Smooth muscle cell (in vitro differentiated cells): ENCODE data around the gene PICK1. TPM values are rescaled to one million over a fixed set of nuclear protein-coding genes. Genes with fewer than 3 reads are reported as not detected.
A peak's percentile ranks its signal among the peaks of the same experiment; 100 is the strongest.

ENCODE experiments used
- DNase-seq: peaks from one replicate; lab custom pipeline; 2025; ENCODE audit not compliant: unreplicated experiment; lab: John Stamatoyannopoulos, UW
- H2AFZ ChIP-seq: fragments of 200-600 bp; sonication (generic); 2 replicates; pipeline ENCODE4 v1.6.0; 2016; ENCODE audit warnings: antibody characterized with exemption, low read depth, mild to moderate bottlenecking
- H3F3A ChIP-seq: fragments of 200-600 bp; sonication (generic); 2 replicates; pipeline ENCODE4 v1.6.0; 2017; ENCODE audit warnings: antibody characterized with exemption, low read depth
- H3K27ac ChIP-seq: fragments of 200-600 bp; sonication (generic); 2 replicates; pipeline ENCODE4 v1.5.1; 2016; ENCODE audit warnings: low read depth, mild to moderate bottlenecking
- H3K27me3 ChIP-seq: fragments of 200-600 bp; sonication (generic); 2 replicates; pipeline ENCODE4 v1.6.1; 2016; ENCODE audit warnings: low read depth, mild to moderate bottlenecking
- H3K36me3 ChIP-seq: fragments of 200-600 bp; sonication (generic); 2 replicates; pipeline ENCODE4 v1.5.1; 2016; ENCODE audit warnings: low read depth
- H3K4me1 ChIP-seq: fragments of 200-600 bp; sonication (generic); 2 replicates; pipeline ENCODE4 v1.5.1; 2016; ENCODE audit warnings: low read depth
- H3K4me2 ChIP-seq: fragments of 200-600 bp; sonication (generic); 2 replicates; pipeline ENCODE4 v1.6.0; 2016; ENCODE audit warnings: mild to moderate bottlenecking
- H3K4me3 ChIP-seq: fragments of 200-600 bp; sonication (generic); 2 replicates; pipeline ENCODE4 v1.5.1; 2016; ENCODE audit warnings: mild to moderate bottlenecking
- H3K79me2 ChIP-seq: fragments of 200-600 bp; sonication (generic); 2 replicates; pipeline ENCODE4 v1.6.0; 2016; ENCODE audit warnings: low read depth, mild to moderate bottlenecking
- H3K9ac ChIP-seq: fragments of 200-600 bp; sonication (generic); 2 replicates; pipeline ENCODE4 v1.6.0; 2016; ENCODE audit warnings: low read depth
- H3K9me3 ChIP-seq: fragments of 200-600 bp; sonication (generic); replicated peaks from 2 replicates; pipeline ENCODE4 v1.5.1; 2016; ENCODE audit warnings: low read depth
- H4K20me1 ChIP-seq: fragments of 200-600 bp; sonication (generic); 2 replicates; pipeline ENCODE4 v1.6.0; 2016; ENCODE audit warnings: low read depth
- CTCF ChIP-seq: fragments of 200-600 bp; sonication (generic); IDR thresholded peaks from 2 replicates; pipeline ENCODE4 v1.5.1; 2017; ENCODE audit warnings: borderline replicate concordance, mild to moderate bottlenecking, antibody characterized with exemption; ENCODE audit not compliant: insufficient read depth, poor library complexity, severe bottlenecking
- WGBS: methylation state at CpG from one replicate; pipeline ENCODE4 v1.1.7; 2016; ENCODE audit warnings: low lambda C conversion rate; 5-methylcytosine and 5-hydroxymethylcytosine counted together
- polyA plus RNA-seq: library from polyadenylated mRNA; unstranded; fragments of >200 nt; fragmentation: Nextera tagmentation; extraction: Ambion mirVana; gene quantifications from 2 replicates; pipeline ENCODE4 v1.2.1, GENCODE V29; 2016
- total RNA-seq: library from RNA; depleted of rRNA; stranded (reverse); fragments of >200 nt; gene quantifications from 2 replicates; pipeline ENCODE4 v1.2.3, GENCODE V29; 2014

PICK1 gene
- total and polyA plus RNA-seq, 2 experiments from 2014 or later = 8.8 to 17.5 TPM

- H3K4me1 ChIP-seq = peaks cover 22% of the 10 kb centered on the region
- no peak for TF ChIP-seq CTCF
- H4K20me1 ChIP-seq = no peaks in the 10 kb centered on the region
- H3F3A ChIP-seq = no peaks in the 10 kb centered on the region
- peak overlapping the region; percentile 36 for H3K4me3 ChIP-seq
- DNase-seq = no peak
- peak overlapping the region; percentile 85 for H3K4me2 ChIP-seq
- H3K36me3 ChIP-seq = no peaks in the 10 kb centered on the region
- H3K9me3 ChIP-seq = no peaks in the 10 kb centered on the region
- H3K27ac ChIP-seq = no peak overlapping the region
- H3K27me3 ChIP-seq = peaks cover 4% of the 10 kb centered on the region
- H3K9ac ChIP-seq = no peak overlapping the region
- no peak overlapping the region for H2AFZ ChIP-seq
- WGBS = 68% methylated on average over 33 of the region's 52 CpGs
- H3K79me2 ChIP-seq = no peaks in the 10 kb centered on the region
Observed at GRCh38 chr22:38081941-38082828, 25.0 kb downstream of the PICK1 start.

- no peak for TF ChIP-seq CTCF
- H3K27ac ChIP-seq = no peak overlapping the region
- no peak overlapping the region for H3K9ac ChIP-seq
- DNase-seq = no peak
- no peaks in the 10 kb centered on the region for H3F3A ChIP-seq
- 89% methylated on average over 23 of the region's 24 CpGs for WGBS
- H3K79me2 ChIP-seq = no peaks in the 10 kb centered on the region
- H3K4me1 ChIP-seq = peaks cover 22% of the 10 kb centered on the region
- no peaks in the 10 kb centered on the region for H4K20me1 ChIP-seq
- H3K9me3 ChIP-seq = no peaks in the 10 kb centered on the region
- peaks cover 4% of the 10 kb centered on the region for H3K27me3 ChIP-seq
- no peak overlapping the region for H3K4me3 ChIP-seq
- no peaks in the 10 kb centered on the region for H3K36me3 ChIP-seq
- H3K4me2 ChIP-seq = no peak overlapping the region
- H2AFZ ChIP-seq = no peak overlapping the region
Observed at GRCh38 chr22:38082986-38083710, 25.9 kb downstream of the PICK1 start.

- Histone ChIP-seq H3K4me2 (no peak within 1 kb of the TSS), H3K9me3 (no peaks in the 10 kb centered on the region), H3K9ac (no peak within 1 kb of the TSS), H3K4me3 (no peak within 1 kb of the TSS), H3K27me3 (peaks cover 4% of the 10 kb centered on the region), H3K27ac (no peak within 1 kb of the TSS), H3F3A (no peaks in the 10 kb centered on the region), H3K79me2 (no peaks in the 10 kb centered on the region), H4K20me1 (no peaks in the 10 kb centered on the region), H2AFZ (no peak within 1 kb of the TSS), H3K4me1 (peaks cover 22% of the 10 kb centered on the region), H3K36me3 (no peaks in the 10 kb centered on the region)
- no peak for DNase-seq
- 59% methylated on average over 15 of the region's 16 CpGs for WGBS
- TF ChIP-seq CTCF = no peak
Observed at GRCh38 chr22:38083931-38084631, 26.9 kb downstream of the PICK1 start, which contains the start of gene SLC16A8. Gene SLC16A8 (minus strand): TSS chr22:38084184. CDS start chr22:38082873, 1,311 bp downstream.
